ENCODE measurements around the gene SNX10.
"Not testable (repeated sequence)": the region's sequence is repeated elsewhere in the genome, so short reads cannot be mapped to it uniquely, and the experiment has no call there.

The SNX10 gene, protein sequence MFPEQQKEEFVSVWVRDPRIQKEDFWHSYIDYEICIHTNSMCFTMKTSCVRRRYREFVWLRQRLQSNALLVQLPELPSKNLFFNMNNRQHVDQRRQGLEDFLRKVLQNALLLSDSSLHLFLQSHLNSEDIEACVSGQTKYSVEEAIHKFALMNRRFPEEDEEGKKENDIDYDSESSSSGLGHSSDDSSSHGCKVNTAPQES

DNA sequence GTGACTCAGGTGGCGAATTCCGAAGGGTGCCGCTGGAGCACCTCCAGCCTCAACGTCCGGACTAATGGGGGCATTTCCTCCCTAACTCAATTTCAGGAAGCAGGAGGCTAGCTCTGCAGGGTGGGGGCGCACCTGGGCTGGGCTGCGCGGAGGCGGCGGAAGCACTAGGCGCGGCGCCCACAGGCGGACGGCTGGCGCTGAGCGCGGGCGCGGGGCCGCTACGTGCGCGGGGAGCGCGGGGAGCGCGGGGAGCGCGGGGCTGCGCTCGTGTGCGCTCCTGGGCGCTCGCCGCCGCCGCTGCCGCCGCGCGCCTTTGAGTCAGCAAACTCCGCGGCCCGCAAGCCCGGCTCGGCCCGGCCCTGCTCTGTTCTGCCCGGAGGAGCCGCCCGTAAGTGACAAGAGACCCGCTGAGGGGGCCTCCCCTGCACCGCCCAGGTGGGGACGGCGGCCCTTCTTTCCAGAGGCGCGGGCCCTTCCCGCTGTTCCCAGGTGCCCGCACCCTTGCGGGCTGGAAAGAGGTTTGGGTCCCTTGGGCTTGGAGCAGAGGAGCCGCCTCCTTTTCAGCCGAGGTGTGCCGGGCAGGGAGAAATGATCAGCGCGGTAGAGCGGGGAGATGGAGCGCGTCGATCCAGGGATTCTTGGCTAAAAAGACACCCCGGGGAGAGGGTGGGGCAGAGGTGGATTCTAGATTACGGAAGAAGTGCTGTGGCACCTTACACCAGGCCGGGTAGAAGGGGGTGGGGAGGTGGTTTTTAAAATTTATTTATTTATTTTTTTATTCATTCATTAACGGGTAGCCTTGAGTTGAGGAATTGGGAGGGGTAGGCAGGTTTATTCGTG lies at the start of gene SNX10:
Gene SNX10, plus strand, starts transcription at position 164 of the 840 bp plus-strand sequence. CDS start 54,581 bp downstream, outside the sequence.
- DNase-seq: peak; percentile 25 to 70 (median 48)

DNA sequence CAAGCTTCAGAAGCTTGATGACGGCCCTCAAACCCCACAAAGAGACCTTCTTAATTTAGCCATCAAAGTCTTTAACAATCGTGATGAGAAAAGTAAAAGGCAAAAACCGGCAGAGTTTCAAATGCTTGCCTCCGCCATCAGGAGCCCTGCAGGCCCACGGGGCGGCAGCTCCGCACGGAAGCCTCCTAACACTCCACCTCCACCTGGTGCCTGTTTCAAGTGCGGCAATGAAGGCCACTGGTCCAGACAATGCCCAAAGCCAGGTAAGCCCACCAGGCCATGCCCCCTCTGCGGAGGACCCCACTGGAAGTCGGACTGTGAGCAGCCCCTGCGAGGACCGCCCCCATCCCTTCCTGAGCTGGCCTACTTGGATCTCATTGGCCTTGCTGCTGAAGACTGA lies 46.5 kb upstream of the SNX10 start:
- DNase-seq: no peak

DNA sequence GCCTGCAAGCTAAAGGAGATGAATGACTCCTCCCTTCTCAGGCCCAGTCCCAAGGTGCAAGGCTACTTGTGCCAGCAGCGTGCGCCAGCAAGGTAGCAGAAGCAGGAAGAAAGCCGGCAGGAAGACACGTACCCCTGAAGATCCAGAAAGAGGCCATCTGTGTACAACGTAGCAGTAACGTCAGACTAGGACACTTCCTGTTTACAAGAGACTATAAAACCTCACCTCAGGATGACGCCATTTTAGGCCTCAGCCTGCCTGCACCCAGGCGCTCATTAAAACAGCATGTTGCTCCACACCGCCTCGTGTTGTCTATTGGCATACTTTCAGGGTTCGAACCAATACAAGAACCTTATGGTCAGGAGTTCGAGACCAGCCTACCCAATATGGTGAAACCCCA lies 41.4 kb upstream of the SNX10 start:
- no peak for DNase-seq

DNA sequence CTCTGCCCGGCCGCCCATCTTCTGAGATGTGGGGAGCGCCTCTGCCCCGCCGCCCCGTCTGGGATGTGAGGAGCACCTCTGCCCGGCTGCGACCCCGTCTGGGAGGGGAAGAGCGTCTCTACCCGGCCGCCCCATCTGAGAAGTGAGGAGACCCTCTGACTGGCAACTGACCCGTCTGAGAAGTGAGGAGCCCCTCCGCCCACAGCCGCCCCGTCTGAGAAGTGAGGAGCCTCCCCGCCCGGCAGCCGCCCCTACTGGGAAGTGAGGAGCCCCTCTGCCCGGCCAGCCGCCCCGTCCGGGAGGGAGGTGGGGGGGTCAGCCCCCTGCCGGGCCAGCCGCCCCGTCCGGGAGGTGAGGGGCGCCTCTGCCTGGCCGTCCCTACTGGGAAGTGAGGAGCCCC lies 29.8 kb upstream of the SNX10 start:
- not testable (repeated sequence) for DNase-seq

DNA sequence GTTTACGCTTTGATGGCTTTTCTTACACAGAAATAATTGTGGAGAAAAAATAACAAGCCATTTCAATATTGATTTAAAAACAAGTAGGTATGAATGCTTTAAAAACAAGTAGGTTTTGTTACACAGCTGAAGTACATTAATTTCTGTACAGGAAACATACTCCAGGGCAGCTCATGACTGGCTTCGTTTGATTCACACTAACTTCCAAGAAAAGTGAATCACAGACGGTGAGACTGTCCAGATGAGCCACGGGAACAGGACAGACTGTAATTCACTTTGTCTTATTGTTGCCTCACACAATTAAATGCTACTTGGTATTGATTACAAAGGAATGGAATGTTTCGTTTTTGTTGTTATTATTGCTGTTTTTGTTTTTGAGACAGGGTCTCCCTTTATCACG lies 26.6 kb upstream of the SNX10 start:
- no peak for DNase-seq

DNA sequence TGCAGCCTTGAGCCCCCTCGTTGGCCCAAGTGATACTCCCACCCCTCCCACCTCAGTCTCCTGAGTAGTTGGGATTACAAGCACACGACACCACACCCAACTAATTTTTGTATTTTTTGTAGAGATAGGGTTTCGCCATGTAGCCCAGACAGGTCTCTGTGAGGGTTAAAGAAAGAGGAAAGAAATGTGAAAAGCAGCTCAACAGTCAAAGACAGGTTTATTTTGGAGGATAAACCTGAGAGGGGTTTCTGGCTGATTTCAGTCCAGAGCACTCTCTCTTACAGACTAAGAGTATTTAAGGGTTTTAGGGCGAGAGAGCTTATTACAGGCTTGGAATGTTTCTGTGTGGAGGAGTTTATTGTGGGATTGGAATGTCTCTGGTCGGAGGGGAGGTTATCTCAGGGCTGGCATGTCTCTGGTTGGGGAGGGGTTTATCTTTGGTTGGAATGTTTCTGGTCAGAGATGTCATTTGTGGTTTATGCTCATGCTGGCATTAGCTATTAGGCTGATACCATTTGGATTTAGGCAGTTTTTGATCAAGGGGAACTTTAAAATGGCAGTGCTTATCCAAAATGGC lies 26.1 kb upstream of the SNX10 start:
- DNase-seq: no peak

DNA sequence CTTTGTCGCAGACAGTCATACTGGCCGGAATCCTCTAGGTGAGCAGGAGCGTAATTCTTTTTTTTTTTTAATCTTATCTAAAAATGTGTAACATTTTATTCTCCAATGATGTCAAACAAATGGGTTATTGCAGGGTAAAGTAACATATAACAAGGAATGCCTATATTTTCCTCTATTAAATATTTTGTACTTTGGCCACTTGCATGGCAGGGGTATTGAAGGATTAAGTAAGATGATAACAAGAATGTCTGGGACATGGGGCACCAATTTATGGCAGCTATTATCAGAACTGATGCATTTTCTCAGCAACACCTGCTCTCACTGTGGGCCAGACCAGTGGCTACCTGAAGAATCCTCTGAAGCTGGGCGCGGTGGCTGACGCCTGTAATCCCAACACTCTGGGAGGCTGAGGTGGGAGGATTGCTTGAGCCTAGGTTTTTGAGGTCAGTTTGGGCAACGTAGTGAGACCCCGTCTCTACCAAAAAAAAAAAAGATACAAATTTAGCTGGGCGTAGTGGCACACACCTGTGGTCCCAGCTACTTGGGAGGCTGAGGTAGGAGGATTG lies 24.0 kb upstream of the SNX10 start:
- DNase-seq: no peak

DNA sequence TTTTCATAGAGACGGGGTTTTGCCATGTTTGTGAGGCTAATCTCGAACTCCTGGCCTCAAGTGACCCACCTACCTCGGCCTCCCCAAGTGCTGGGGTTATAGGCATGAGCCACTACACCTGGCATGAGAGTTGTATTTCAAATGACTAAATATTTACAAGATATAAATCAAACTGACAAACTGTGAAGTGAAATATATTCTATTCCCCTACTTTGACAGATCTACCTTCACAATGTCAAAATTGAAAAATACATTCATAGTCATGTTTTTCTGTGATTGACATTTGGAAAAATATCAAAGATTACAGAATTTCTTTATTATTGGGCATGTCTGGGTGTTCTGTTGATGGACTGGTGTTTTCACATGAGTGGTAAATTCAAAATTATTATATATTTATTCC lies 16.4 kb upstream of the SNX10 start:
- no peak for DNase-seq

DNA sequence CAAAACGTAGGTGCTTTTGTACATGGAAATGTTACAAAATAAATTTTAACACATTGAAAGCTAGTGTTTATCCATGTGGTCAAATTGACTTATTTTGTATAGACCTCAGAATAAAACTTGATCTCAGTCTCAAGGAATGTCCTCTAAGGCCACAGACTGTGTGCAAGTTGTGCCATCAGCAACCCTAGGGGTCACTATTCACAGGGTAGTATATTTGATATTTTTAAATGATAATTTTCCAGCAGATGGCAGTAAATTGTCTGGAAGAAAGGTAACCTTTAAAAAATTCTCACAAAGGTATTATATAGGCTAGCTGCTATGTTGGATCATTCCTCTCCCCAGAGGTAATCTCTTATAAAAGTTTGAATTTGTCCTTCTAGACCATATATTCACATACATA lies 12.9 kb upstream of the SNX10 start:
- DNase-seq: no peak

DNA sequence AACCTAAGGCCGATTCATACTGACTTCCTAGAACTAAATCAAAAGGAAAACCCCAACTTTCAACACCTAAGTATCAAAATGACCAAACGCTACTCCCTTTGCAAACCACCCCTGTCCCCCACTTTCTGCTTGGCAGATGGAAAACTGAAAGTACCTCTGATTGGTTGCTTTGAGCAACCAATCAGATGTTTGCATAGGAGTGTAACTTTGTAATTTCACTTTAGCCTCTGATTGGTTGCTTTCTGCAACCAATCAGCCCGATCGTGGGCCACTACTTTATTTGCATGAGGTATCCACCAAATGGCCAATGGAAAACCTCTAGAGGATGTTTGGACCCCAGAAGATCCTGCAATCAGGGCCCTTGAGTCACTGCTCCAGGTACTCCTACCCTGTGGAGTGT lies 12.3 kb upstream of the SNX10 start:
- no peak for DNase-seq

DNA sequence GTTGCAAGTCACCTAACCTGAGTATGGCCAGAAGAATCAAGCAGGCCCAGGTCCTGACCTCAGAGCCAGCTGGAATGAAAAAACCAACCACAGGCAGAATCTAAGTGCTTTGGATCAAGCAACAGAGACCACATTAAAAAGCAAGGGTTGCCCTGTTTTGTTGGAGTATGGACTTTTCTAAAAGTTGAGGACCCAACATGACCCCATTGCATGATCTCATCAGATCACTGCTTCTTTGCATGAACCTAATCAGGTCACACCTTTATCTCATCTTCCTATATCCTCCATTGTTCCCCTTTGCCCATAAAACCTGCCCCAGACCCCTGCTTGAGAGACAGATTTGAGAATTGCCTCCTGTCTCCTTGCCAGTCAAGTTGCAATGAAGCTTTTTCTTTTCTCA lies 11.6 kb upstream of the SNX10 start:
- no peak for DNase-seq

DNA sequence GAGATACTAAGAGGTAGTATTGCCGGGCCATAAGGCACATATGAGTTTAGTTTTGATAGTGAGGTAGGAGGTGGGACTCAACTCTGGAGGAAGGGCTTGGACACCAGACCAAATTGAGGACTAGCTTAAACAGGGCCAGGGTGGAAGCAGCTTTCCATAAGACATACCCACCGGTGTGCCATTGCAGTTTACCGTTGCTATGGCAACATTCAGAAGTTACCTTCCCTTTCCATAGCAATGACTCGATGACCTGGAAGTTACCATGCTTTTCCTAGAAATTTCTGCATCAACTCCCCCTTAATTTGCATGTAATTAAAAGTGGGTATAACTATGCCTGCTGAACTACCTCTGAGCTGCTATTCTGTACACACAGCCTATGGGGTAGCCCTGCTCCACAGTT lies 10.9 kb upstream of the SNX10 start:
- DNase-seq: no peak

DNA sequence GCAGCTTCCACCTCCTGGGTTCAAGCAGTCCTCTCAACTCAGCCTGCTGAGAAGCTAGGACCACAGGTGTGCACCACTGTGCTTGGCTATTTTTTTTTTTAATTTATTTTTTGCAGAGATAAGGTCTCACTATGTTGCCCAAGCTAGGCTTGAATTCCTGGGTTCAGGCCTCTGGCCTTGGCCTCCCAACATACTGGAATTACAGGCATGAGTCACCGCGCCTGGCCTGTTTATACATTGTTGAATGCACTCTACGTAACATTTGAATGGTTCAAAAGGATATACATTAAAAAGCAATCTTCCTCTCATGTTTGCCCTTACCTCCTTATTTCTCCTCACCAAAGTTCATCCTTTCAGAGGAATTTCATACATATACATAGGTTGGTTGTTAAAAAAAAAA lies 7.2 kb upstream of the SNX10 start:
- DNase-seq: no peak

DNA sequence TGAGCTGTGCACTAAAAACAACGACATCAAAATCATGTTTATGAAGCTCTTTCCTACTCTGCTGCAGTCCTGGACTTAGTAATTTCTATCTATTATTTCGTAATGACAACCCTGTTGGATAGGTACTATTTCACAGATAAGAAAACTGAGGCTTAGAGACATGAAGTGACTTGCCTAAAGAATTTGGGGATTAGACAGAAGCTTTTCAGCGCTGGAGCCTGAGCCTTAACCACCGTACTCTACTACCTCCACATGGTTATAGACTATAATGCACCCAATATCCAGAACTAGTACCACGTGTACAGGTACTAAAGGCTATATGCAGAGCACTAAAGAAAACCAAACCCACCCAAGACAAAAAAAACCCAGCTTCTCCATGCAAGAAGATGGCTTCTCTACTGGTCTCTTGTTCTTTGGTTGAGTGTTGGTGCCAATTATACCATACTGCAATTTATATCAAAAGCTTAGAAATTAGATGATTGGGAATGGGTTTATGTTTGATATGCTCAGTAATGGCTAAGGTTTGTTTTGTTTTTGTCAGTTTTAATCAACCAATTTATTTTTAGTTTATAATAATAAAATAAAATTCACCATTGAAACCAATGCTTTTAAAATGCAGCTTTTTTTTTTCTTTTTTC lies 6.5 kb upstream of the SNX10 start:
- DNase-seq: no peak

DNA sequence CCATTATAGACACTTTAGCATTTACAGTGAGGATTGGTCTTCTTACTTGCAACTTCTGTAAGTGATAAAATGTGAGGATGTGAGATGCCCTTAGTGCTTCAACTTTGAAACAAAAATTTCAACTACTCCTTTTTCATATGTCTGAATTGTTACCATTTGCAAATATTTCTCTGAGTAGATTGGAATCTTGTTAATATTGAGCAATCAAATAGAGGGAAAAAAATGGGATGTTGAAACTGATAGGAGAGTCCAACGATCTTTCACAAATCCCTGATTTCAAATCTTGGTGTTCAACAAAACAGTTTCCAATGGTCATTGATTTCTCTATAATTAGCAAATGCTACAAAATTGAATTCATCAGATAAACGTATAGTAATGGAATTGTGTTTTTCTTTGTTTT lies 5.5 kb upstream of the SNX10 start:
- DNase-seq: no peak

DNA sequence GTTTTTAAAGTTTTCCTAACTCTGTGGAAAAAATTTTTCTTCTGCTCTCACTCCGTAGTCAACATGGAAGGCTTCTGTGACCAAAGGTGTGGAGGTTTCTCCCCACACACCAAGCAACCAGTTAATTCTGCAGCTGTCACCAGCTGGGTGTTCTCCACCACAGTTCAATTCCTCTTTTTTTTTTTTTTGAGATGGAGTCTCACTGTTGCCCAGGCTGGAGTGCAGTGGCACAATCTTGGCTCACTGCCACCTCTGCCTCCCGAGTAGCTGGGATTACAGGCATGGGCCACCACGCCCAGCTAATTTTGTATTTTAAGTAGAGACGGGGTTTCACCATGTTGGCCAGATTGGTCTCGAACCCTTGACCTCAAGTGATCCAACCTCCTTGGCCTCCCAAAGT lies 3.5 kb upstream of the SNX10 start:
- not testable (repeated sequence) for DNase-seq

DNA sequence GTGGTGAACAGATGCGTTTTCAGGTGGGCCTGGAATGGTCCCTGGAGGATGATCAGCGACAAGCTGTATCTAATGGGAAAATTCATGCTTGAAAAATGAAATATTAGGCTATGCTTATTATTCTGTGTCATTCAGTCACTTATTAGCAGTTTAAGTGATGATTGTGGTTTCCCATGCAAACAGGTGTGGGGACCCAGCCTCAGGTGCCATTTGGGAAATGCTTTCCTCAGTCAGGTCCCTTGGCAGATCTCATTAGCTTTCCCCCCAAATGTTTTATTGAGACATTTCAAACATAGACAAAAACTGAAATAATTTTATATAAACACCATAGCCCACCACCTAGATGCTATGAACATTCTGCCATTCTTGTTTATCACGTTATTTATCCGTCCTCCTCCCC lies 411 bp upstream of the SNX10 start:
- DNase-seq: no peak

DNA sequence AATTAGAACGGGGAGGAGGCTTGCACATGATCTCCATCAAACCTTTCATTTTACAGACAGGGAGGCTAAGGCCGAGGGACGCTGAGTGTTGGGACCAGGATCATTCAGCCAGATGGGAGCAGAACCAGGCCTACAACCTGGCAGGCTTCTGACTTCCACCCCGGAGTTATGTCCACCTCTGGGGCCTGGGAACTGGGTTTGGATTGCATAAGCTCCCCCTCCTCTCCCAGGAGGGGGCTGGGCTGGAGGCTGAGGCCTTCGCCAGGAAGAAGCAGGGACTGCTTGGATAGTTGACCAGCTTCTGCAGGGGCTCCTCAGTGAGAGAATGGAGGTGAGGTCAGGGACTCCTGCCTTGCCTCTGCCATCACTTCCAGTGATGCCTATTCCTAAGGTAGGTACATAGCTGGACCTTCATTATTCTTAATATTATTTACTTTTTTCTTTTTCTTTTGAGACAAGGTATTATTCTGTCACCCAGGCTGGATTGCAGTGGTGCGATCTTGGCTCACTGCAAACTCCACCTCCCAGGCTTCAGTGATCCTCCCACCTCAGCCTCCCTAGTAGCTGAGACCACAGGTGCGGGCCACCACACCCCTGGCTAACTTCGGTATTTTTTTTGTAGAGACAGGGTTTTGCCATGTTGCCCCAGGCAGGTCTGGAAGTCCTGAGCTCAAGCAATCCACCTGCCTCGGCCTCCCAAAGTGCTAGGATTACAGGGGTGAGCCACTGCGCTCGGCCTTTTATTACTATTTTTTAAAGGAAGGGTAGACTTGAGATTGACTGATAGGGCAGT lies 1.3 kb downstream of the SNX10 start:
- no peak for DNase-seq

DNA sequence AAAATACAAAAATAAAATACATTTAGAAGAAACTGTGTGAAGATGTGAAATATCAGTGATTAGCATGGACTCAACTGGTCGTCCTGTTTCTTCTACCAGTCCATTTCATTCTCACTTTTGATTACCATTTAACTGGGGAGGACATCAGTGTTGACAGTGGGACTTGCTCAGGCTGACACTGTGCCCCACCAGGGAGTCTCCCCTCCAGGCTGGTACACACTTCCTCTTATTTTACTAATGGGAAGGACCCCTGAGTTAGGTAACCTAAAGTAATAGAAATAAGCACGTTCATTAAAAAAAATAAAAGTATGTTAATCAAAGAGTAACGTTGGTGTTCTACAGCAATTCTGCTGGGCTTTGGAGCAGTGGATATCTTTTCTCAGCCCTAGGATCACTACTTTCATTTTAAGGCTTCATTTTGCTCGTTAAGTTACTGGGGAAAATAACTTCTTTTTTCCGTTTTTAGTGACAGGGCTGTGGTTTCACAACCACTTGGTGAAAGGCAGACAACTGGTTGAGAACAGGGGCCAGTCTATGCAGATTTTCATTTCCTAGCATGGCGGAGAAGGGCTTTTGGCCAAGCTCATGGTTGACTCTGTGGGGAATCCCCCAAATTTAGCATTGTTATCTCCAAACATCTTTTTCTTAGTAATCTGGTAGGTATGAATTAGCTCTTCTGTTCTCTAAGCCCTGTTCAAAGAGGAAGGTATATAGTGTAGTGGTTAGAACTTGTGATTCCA lies 2.1 kb downstream of the SNX10 start:
- DNase-seq: peak; percentile 6 to 16 (median 12)

DNA sequence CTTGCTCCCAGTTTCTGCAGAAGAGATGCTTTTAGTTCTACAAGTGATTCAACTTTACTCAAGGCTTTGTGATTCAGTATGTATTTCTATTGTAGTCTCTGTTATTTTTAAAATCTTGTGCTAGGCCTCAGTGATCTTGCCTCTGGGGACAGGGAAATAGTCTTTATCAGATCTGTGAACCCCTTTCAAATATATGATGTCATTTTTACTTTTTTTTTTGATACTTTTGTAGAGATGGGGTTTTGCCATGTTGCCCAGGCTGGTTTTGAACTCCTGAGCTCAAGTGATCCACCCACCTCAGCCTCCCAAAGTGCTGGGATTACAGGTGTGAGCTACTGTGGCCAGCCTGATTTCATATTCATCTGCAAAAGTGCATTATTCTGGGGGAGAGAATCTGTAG lies 3.4 kb downstream of the SNX10 start:
- no peak for DNase-seq

DNA sequence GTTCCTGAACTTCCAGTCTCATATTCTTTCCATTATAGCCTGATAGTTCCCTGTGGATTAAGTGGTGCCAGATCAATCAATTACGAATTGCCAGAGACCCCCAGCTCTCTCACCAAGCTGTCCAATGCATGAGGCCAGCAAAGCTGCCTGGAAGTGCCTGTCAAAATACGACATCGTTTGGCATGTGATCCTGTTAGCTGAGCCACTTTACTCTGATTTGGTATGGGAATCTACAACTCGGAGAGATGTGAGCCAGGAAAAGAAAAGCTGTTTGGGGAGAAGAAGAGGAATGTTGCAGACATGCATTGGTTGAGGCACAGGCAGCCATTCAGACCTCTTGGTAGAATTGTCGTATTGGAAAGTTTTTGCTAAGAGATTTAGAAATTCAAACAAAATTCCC lies 3.9 kb downstream of the SNX10 start:
- DNase-seq: no peak
